HAP-1 (cell line): Measurements from ENCODE around the gene ABHD17B.

Experiments used
- DNase-seq, 2 experiments: peaks; one replicate each; pipeline ENCODE4 v3.0.0-alpha.2; 2016 to 2020; ENCODE audit warnings: low spot score in 2 of 2
- H3K27me3 ChIP-seq: fragments of 250-450 bp; sonication (Bioruptor Pico); 2 replicates; pipeline ENCODE4 v1.5.1; 2020; ENCODE audit warnings: low read depth, mild to moderate bottlenecking, moderate library complexity
- H3K36me3 ChIP-seq: fragments of 250-450 bp; sonication (Bioruptor Pico); replicated peaks from 2 replicates; pipeline ENCODE4 v1.5.1; 2020; ENCODE audit warnings: mild to moderate bottlenecking
- H3K4me1 ChIP-seq: fragments of 250-450 bp; sonication (Bioruptor Pico); 2 replicates; pipeline ENCODE4 v1.5.1; 2020; ENCODE audit warnings: mild to moderate bottlenecking
- H3K4me3 ChIP-seq: fragments of 250-450 bp; sonication (Bioruptor Pico); 2 replicates; pipeline ENCODE4 v1.5.1; 2020; ENCODE audit warnings: mild to moderate bottlenecking, moderate library complexity
- H3K9me3 ChIP-seq: fragments of 250-450 bp; sonication (Bioruptor Pico); 2 replicates; pipeline ENCODE4 v1.5.1; 2020; ENCODE audit warnings: mild to moderate bottlenecking, moderate library complexity
- in situ Hi-C: fragments of 300-500 bp; cut with MboI; formaldehyde crosslinking; loops from 3 replicates; pipeline ENCODE4 v1.14.3; 2020; ENCODE audit warnings: low sequenced_read_pairs, inconsistent platforms, mixed read lengths

The ABHD17B gene

DNA sequence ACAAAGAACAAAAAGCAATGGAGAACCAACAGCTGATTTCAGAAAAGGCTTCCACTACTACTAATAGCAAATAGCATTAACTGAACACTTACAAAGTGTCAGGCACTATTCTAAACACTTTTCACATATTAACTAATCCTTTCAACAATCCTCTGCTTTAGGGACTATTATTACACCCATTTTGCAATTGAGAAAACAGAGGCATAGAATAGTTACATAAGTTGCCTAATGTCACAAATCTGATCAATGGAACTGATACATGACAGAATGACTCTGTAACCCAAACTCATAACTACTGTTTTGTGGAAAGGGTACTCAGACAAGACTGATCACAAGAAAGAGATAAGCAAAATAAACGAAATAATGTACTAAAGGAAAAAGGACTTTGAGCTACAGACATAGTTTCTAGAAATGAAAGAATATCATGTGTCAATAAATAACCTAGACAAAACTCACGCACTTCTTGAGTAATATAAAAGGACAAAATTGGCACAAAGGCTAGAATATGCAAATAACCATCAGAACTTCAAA, 31.3 kb downstream of the ABHD17B start:
- Histone ChIP-seq H3K9me3 (peaks cover 25% of the 10 kb centered on the region), H3K27me3 (no peaks in the 10 kb centered on the region), H3K4me1 (no peaks in the 10 kb centered on the region), H3K36me3 (peaks cover 5% of the 10 kb centered on the region), H3K4me3 (no peak overlapping the region)
- no peak for DNase-seq
- in situ Hi-C loops: no loop called here

DNA sequence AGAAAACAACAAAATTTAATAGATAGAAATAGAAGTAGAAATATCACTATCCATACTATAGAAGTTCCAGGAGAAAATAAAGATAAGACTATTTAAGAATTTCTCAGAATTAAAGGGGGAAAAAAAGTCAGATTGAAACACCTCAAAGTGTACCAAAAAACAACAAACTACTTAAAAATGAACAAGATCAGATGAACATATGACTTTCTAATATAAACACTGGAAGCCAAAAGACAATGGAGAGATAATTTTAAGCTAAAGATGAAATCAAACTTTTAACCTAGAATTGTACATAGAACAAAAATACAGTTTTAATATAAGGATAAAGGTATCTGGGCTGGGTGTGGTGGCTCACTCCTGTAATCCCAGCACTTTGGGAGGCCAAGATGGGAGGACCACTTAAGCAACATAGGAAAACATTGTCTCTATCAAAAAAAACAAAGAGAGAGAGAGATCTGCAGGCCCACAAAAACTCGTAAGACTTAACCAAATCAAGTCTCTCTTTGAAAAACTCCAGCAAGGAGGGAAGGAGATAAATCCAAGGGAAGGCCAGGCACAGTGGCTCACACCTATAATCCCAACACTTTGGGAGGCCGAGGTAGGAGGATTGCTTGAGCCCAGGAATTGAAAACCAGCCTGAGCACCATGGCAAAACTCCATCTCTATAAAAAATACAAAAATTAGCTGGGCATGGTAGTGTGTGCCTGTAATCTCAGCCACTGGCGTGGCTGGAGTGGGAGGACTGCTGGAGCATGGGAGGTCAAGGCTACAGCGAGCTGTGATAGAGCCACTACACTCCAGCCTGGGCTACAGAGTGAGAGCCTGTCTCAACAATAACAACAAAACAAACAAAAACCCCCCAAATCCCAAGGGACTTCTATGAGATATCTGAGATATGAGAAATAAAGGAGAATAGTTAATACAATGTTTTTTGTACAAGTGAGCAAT, 32.4 kb downstream of the ABHD17B start:
- peaks cover 5% of the 10 kb centered on the region for H3K36me3 ChIP-seq
- in situ Hi-C loops: no loop called here
- H3K4me1 ChIP-seq: no peaks in the 10 kb centered on the region
- H3K4me3 ChIP-seq: no peak overlapping the region
- DNase-seq: no peak
- H3K9me3 ChIP-seq: peaks cover 17% of the 10 kb centered on the region
- H3K27me3 ChIP-seq: no peaks in the 10 kb centered on the region

DNA sequence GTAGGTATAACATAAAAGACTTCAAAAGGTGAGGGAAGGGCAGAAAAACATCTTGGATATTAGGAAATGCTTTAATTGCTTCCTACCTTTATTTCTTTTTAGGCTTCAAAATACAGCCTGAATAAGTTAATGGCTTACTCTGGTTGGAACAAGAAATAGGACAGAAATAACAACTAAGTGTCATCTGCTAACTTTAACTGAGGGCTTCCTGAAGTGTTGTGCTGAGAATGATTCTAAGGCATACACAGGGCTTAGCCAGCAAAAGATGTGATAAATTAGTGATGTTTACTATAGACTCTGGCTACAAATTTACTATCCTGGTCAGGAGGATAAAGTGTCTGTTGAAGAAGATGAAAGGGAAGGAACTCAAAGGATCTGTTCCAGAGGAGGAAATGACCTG, 34.2 kb downstream of the ABHD17B start:
- in situ Hi-C loops: no loop called here
- H3K9me3 ChIP-seq: peaks cover 12% of the 10 kb centered on the region
- no peak for DNase-seq
- H3K27me3 ChIP-seq: no peaks in the 10 kb centered on the region
- peaks cover 5% of the 10 kb centered on the region for H3K36me3 ChIP-seq
- H3K4me1 ChIP-seq: no peaks in the 10 kb centered on the region
- H3K4me3 ChIP-seq: no peak overlapping the region

DNA sequence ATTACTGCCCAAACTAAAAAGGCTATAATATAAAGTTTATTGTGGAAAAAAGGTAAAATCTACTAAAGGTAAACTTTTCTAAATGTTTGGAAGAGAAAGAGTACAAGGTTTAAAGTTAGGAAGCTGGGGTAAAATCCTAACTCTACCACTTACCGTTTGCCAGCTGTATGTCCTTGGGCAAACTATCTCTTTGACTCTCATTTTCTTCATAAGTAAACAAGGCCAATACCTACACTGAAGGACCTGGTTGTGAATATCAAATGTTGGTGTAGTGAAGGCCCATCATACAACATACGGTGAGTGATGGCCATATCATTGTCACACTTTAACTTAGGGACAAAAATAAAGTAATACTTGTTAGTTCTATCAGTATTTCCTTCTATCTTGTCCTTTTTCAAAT, 34.9 kb downstream of the ABHD17B start:
- H3K4me3 ChIP-seq: no peak overlapping the region
- in situ Hi-C loops: no loop called here

DNA sequence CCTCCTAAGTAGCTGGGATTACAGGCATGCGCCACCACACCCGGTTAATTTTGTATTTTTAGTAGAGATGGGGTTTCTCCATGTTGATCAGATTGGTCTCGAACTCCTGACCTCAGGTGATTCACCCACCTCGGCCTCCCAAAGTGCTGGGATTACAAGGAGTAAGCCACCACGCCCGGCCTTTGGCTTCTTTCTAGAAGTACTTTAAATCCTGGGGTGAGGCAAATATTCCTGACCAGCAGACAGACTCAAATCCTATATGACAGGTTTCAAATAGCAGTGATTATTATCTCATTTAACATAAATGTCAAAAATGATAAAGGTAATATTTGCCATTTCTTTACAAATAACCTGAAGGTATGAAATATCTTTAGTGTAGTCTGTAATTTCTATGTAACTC, 35.6 kb downstream of the ABHD17B start:
- in situ Hi-C loops: no loop called here
- no peaks in the 10 kb centered on the region for H3K4me1 ChIP-seq
- H3K4me3 ChIP-seq: no peak overlapping the region
- H3K36me3 ChIP-seq: peaks cover 5% of the 10 kb centered on the region
- H3K27me3 ChIP-seq: no peaks in the 10 kb centered on the region
- DNase-seq: peak in 1 of 2 experiments; percentile 0
- H3K9me3 ChIP-seq: peaks cover 12% of the 10 kb centered on the region

More for the DNA sequence above, 34.9 kb downstream of the ABHD17B start:
- H3K36me3 ChIP-seq: peaks cover 5% of the 10 kb centered on the region
- no peaks in the 10 kb centered on the region for H3K27me3 ChIP-seq
- peaks cover 12% of the 10 kb centered on the region for H3K9me3 ChIP-seq
- DNase-seq: no peak
- H3K4me1 ChIP-seq: no peaks in the 10 kb centered on the region

DNA sequence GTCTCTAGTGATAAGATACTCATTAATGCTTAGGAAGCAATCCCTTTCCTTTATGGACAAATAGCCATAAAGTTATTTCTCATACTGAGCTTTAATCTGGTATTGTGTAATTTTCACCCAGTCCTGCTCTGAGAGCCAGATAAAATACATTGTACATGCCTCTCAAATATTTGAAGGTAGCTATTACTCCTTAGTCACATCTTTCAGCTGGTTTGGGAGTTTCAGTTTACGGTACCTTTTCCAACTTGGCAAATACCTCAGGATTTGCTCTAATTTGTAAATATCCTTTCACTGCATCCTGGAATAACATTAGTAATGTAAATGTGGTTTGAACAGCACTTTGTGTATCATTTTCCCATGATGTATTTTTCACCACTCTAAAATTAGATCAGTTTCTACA, 47.4 kb downstream of the ABHD17B start:
- Histone ChIP-seq H3K4me3 (no peak overlapping the region), H3K36me3 (peaks cover 32% of the 10 kb centered on the region), H3K4me1 (no peaks in the 10 kb centered on the region), H3K9me3 (no peaks in the 10 kb centered on the region), H3K27me3 (no peaks in the 10 kb centered on the region)
- DNase-seq: no peak
- in situ Hi-C loops: no loop called here

DNA sequence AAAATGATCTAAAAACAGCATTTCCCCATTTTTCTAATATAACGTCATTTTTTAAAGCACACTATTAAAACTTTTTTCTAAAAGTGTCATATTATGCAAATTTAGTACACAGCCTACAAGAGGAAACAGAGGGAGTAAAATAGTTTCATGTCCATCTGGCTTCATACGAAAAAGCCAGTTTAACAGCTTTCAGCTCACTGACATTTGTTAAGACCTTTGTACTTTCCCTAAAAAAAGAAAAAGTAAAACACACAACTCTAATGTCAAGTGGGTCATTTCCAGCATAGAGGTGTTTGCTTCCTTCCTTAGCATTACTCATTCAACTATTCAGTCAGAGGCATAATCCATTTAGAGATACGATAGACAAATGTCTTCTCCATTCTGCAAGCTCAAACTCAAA, 49.4 kb downstream of the ABHD17B start:
- H3K9me3 ChIP-seq: no peaks in the 10 kb centered on the region
- in situ Hi-C loops: no loop called here
- no peak overlapping the region for H3K4me3 ChIP-seq
- H3K4me1 ChIP-seq: no peaks in the 10 kb centered on the region; the same call in none of the 2 replicates
- H3K36me3 ChIP-seq: peaks cover 17% of the 10 kb centered on the region
- no peaks in the 10 kb centered on the region for H3K27me3 ChIP-seq
- DNase-seq: no peak

DNA sequence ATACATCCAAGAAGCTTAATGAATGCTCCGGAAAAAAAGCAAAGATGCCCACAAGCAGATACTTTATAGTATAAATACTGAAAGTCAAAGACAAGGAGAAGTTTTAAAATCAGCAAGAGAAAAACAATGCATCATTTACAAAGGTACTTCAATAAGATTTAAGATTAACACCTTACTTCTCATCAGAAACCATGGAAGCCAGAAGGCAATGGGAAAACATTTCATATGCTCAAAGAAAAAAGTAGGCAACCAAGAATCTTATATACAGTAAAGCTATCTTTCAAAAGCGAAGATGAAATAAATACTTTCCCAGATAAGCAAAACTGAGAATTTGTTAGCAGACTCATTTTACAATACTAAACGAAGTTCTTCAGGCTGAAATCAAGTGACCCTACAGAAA, 51.1 kb downstream of the ABHD17B start:
- H3K27me3 ChIP-seq: no peaks in the 10 kb centered on the region
- DNase-seq: no peak
- peaks cover 7% of the 10 kb centered on the region for H3K36me3 ChIP-seq
- in situ Hi-C loops: no loop called here
- no peak overlapping the region for H3K4me3 ChIP-seq
- H3K4me1 ChIP-seq: no peaks in the 10 kb centered on the region; the same call in none of the 2 replicates
- H3K9me3 ChIP-seq: no peaks in the 10 kb centered on the region

DNA sequence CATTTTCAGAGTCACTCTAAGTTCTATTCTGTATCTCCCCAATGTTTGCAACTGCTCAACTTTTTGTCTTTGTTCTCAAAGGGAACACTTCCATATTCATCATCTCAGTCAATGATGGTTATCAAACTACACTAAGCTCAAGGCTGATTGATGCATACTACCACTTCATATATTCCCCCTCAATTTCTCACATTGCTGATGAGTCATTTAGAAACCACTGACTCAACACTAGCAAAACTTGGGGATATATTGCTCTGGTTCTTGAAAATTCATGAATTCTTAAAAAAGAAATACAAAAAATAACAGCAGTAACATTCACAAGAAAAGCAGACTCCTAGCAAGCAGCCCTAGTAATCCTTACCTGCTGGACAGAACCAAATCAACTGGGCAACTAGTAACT, 52.2 kb downstream of the ABHD17B start:
- DNase-seq: no peak
- Histone ChIP-seq H3K4me1 (no peaks in the 10 kb centered on the region; the same call in none of the 2 replicates), H3K9me3 (no peaks in the 10 kb centered on the region), H3K27me3 (no peaks in the 10 kb centered on the region), H3K36me3 (peaks cover 4% of the 10 kb centered on the region), H3K4me3 (no peak overlapping the region)
- in situ Hi-C loops: no loop called here

DNA sequence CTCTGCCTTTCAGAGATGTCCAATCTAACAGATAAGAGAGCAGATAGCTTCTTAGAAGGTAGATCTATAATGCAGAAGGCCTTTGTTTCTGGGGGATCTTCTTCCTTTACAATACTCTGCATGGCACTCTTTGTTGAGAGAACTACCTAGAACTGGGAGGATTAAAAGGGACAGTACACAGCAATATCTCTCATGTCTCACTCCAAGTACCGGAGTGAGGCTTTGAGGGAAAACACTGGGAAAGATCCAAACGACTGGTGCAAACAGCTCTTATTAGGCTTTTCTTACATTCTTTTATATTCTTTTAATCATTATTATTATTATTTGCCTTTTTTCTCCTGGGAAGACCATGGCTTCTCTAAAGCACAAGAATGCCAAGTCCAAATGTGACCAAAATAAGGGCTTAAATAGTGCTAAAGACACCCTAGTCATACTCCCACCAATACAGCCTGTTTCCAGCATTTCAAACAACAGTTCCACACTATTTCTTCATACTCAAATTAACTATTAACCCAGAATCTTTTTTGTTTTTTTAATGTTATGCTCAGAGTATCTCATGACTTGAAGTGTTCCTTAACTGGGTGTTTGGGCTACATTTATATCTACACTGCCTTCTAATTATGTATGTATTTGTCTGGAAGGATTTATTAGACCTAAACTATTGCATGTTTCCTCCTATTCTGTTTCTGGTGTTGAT, 52.7 kb downstream of the ABHD17B start:
- no peaks in the 10 kb centered on the region for H3K9me3 ChIP-seq
- H3K36me3 ChIP-seq: no peaks in the 10 kb centered on the region; the same call in 1 of the 2 replicates
- no peaks in the 10 kb centered on the region for H3K27me3 ChIP-seq
- no peaks in the 10 kb centered on the region; the same call in none of the 2 replicates for H3K4me1 ChIP-seq
- DNase-seq: no peak
- in situ Hi-C loops: no loop called here
- H3K4me3 ChIP-seq: no peak overlapping the region

DNA sequence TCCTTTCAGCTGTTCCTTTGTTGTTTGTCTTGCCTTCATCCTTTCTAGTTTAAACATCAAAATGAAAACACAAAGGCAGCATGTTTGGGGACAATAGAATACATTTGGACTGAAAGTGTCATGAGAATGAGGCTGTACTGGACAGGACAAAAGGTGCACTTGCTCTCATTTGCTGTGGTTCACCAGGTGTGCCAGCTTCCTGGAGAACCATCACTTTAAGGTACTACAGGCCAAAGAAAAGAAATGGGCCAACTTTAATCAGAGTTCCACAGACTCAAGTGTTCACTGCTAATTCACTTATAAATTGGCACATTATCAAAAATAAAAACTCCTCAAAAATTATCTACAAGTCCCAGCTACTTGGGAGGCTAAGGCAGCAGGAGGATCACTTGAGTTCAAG, 53.8 kb downstream of the ABHD17B start:
- peak in 1 of 2 experiments; percentile 16 for DNase-seq

DNA sequence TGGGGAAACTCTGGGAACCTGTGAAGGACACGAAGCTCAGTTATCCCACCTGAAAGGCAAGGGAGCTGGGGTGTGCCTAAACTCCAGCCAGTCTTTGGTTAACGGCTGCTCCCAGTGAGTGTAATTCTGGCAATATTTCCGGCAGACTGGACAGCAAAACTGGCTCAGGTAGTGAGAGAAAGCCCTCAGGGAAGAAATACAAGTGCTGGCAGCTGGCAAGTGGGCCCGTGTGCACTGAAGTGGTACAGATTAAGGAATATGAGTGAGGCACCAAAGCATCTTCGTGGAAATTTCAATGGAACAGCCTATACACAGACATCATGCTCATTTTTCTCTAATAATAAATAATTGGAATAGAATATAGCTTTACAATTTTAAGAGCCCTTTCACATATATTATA, 56.2 kb downstream of the ABHD17B start:
- Histone ChIP-seq H3K4me3 (no peak overlapping the region), H3K36me3 (no peaks in the 10 kb centered on the region), H3K4me1 (no peaks in the 10 kb centered on the region; the same call in none of the 2 replicates), H3K9me3 (no peaks in the 10 kb centered on the region), H3K27me3 (no peaks in the 10 kb centered on the region)
- DNase-seq: no peak
- in situ Hi-C loops: no loop called here

More for the DNA sequence above, 53.8 kb downstream of the ABHD17B start:
- no peaks in the 10 kb centered on the region for H3K27me3 ChIP-seq
- in situ Hi-C loops: no loop called here
- no peaks in the 10 kb centered on the region for H3K9me3 ChIP-seq
- H3K4me3 ChIP-seq: no peak overlapping the region
- H3K4me1 ChIP-seq: no peaks in the 10 kb centered on the region; the same call in none of the 2 replicates
- no peaks in the 10 kb centered on the region for H3K36me3 ChIP-seq

DNA sequence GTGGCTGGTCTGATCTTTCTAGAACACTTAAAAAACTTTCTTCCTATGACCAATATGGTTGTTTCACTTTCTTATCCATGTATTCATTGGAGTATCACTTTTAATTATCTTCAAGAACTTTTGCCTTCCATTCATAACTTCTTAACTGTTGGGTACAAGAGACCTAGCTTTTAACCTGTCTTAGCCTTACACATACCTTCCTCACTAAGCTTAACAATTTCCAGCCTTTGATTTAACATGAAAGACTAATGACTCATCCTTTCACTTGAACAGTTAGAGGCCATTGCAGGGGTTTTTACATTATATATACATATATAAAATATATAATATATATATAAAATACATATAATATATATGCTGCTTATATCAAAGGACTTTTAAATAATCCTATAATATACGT, 57.9 kb downstream of the ABHD17B start:
- DNase-seq: no peak
- H3K9me3 ChIP-seq: no peaks in the 10 kb centered on the region
- no peaks in the 10 kb centered on the region; the same call in none of the 2 replicates for H3K4me1 ChIP-seq
- no peaks in the 10 kb centered on the region for H3K27me3 ChIP-seq
- H3K4me3 ChIP-seq: no peak overlapping the region
- H3K36me3 ChIP-seq: no peaks in the 10 kb centered on the region
- in situ Hi-C loops: no loop called here

DNA sequence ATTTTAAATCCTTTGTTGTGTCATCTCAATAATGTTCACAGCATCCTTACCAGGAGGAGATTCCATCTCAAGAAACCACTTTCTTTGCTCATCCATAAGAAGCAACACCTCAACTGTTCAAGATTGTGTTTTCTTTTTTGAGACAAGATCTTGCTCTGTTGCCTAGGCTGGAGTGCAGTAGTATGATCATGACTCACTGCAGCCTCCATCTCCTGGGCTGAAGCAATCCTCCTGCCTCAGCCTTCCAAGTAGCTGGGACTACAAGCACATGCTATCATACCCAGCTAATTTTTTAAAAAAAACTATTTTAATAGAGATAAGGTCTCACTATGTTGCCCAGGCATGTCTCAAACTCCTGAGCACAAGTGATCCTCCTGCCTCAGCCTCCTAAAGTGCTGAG, 60.0 kb downstream of the ABHD17B start:
- Histone ChIP-seq H3K9me3 (no peaks in the 10 kb centered on the region), H3K36me3 (no peaks in the 10 kb centered on the region), H3K4me1 (no peaks in the 10 kb centered on the region), H3K4me3 (no peak overlapping the region), H3K27me3 (no peaks in the 10 kb centered on the region)
- in situ Hi-C loops: no loop called here
- no peak for DNase-seq
